K562 (cell line): ENCODE measurements around the gene CFAP20. TPM values are rescaled to one million over a fixed set of nuclear protein-coding genes. Genes with fewer than 3 reads are reported as not detected.
A peak's percentile ranks its signal among the peaks of the same experiment; 100 is the strongest.

ENCODE experiments used
- ATAC-seq: fragments of 200-7000 bp; cut with Tn5 transposase; 3 replicates; pipeline ENCODE4 v1.9.1; 2020; ENCODE audit warnings: moderate library complexity
- BruUV-seq: library from RNA; stranded (reverse); fragments of 400-500 nt; replicated peaks from 2 replicates; lab custom pipeline; 2021; lab: Mats Ljungman, UMichigan
- CTCF ChIA-PET: fragments of 300-600 bp; formaldehyde crosslinking; extraction: SDS; loops from one replicate; lab custom pipeline; 2021; ENCODE audit warnings: low intra/inter-chr PET ratio; lab: Yijun Ruan, JAX
- POLR2A ChIA-PET: fragments of 300-600, 350-650 bp; sonication (Branson Sonifier 250); formaldehyde crosslinking; extraction: SDS; loops from one replicate; lab custom pipeline; 2021; ENCODE audit warnings: antibody characterized with exemption, inconsistent platforms; lab: Yijun Ruan, JAX
- DNase-seq, 4 experiments: peaks; one replicate each; pipeline versions ENCODE4 v3.0.0 to v3.0.0-alpha.2; 2011 to 2018; ENCODE audit warnings: low spot score in 3 of 4, mixed read lengths in 3 of 4; ENCODE audit errors: extremely low read depth in 1 of 4
- FAIRE-seq: peaks from 2 replicates; lab custom pipeline; 2011; peaks lifted over from hg19 to GRCh38; lab: Jason Lieb, UNC
- H2AFZ ChIP-seq: 2 replicates; pipeline ENCODE4 v1.6.0; 2011; ENCODE audit warnings: low read depth, low read length, control low read depth, inconsistent platforms
- H3K27ac ChIP-seq: fragments of 200-600 bp; 3 replicates; pipeline ENCODE4 v1.8.0; 2011; ENCODE audit warnings: low read depth, mild to moderate bottlenecking, control low read depth, inconsistent platforms, low read length, moderate library complexity, mixed read lengths; ENCODE audit errors: extremely low read depth
- H3K27me3 ChIP-seq, 2 experiments: fragments of 300-600 bp in 1 of 2; 2 replicates in 1 of 2; 3 replicates in 1 of 2; pipeline versions ENCODE4 v1.6.0 to v1.8.0; 2011; ENCODE audit warnings: inconsistent platforms in 2 of 2, low read length in 2 of 2, mild to moderate bottlenecking in 1 of 2, mixed read lengths in 1 of 2, moderate library complexity in 1 of 2; ENCODE audit not compliant: control insufficient read depth in 2 of 2, insufficient read depth in 2 of 2
- H3K36me3 ChIP-seq: fragments of 300-600 bp; 3 replicates; pipeline ENCODE4 v1.8.0; 2011; ENCODE audit warnings: mild to moderate bottlenecking, low read length, inconsistent platforms; ENCODE audit not compliant: control insufficient read depth, insufficient read depth
- H3K4me1 ChIP-seq, 2 experiments: fragments of 200-600 bp in 1 of 2; replicated peaks in 1 of 2; 2 replicates in 1 of 2; 3 replicates in 1 of 2; pipeline versions ENCODE4 v1.5.1 to v1.8.0; 2011; ENCODE audit warnings: inconsistent platforms in 2 of 2, low read length in 2 of 2, mild to moderate bottlenecking in 1 of 2, mixed read lengths in 1 of 2, moderate library complexity in 1 of 2; ENCODE audit not compliant: control insufficient read depth in 2 of 2, insufficient read depth in 2 of 2
- H3K4me2 ChIP-seq: 2 replicates; pipeline ENCODE4 v1.6.1; 2011; ENCODE audit warnings: low read length, control low read depth, inconsistent platforms, mixed read lengths; ENCODE audit not compliant: insufficient read depth
- H3K4me3 ChIP-seq: fragments of 200-600 bp; sonication (generic), shearing (Covaris generic); 2 replicates; pipeline ENCODE4 v1.5.1; 2016; ENCODE audit warnings: control low read depth, inconsistent platforms
- H3K79me2 ChIP-seq: fragments of 200-600 bp; 3 replicates; pipeline ENCODE4 v1.8.0; 2011; ENCODE audit warnings: low read length, inconsistent platforms; ENCODE audit not compliant: control insufficient read depth, insufficient read depth
- H3K9ac ChIP-seq, 2 experiments: 2 replicates each; pipeline versions ENCODE4 v1.6.0 to v1.6.1; 2011; ENCODE audit warnings: low read depth in 2 of 2, low read length in 2 of 2, control low read depth in 1 of 2, inconsistent platforms in 1 of 2, mild to moderate bottlenecking in 1 of 2, mixed read lengths in 1 of 2; ENCODE audit not compliant: insufficient read depth in 1 of 2
- H3K9me1 ChIP-seq: one replicate; pipeline ENCODE4 v1.6.0; 2011; ENCODE audit warnings: inconsistent platforms, mild to moderate bottlenecking, low read length, moderate library complexity; ENCODE audit not compliant: control insufficient read depth, insufficient read depth
- H3K9me3 ChIP-seq: replicated peaks from 2 replicates; pipeline ENCODE4 v1.5.1; 2011; ENCODE audit warnings: low read depth, low read length, inconsistent platforms; ENCODE audit not compliant: control insufficient read depth, insufficient read depth
- H4K20me1 ChIP-seq: replicated peaks from 2 replicates; pipeline ENCODE4 v1.6.1; 2011; ENCODE audit warnings: low read length, inconsistent platforms, mixed read lengths; ENCODE audit not compliant: control insufficient read depth, insufficient read depth
- WGBS: fragments of 100-300 bp; shearing (Covaris generic); methylation state at CpG from one replicate; pipeline ENCODE4 v1.1.6; 2016; ENCODE audit warnings: low coverage, mixed read lengths; ENCODE audit not compliant: insufficient coverage; ENCODE audit errors: missing lambda C conversion rate; 5-methylcytosine and 5-hydroxymethylcytosine counted together
- in situ Hi-C: fragments of 300-500 bp; cut with MboI; formaldehyde crosslinking; loops from 4 replicates; pipeline ENCODE4 v1.15.0; 2018; ENCODE audit warnings: inconsistent platforms, mixed read lengths
- intact Hi-C: fragments of 100-400 bp; cut with micrococcal nuclease; formaldehyde crosslinking; loops from 2 replicates; pipeline ENCODE4 v1.14.2; 2022
- polyA plus RNA-seq, 8 experiments: library from polyadenylated mRNA; depleted of rRNA in 4 of 8; stranded (reverse) in 5 of 8; unstranded in 3 of 8; fragments of >200 nt; fragmentation: Nextera tagmentation in 2 of 8; fragmentation: Illumina TruSeq in 1 of 8; extraction: Ambion mirVana in 2 of 8; extraction: Trizol in 1 of 8; gene quantifications; 2 replicates each; pipeline versions ENCODE4 v1.2.1 to v1.2.3, GENCODE V29; 2011 to 2014; ENCODE audit warnings: inconsistent platforms in 1 of 8, missing spikeins in 1 of 8
- total RNA-seq, 7 experiments: library from RNA; depleted of rRNA in 6 of 7; stranded (reverse); fragments of >200 nt in 6 of 7; fragmentation: Illumina TruSeq in 2 of 7; extraction: Trizol in 2 of 7; gene quantifications; 2 replicates each; pipeline versions ENCODE4 v1.2.1 to v1.2.3, GENCODE V29; 2011 to 2021; ENCODE audit warnings: low replicate concordance in 1 of 7
- TF ChIP-seq, protein P1 (sequence below): sonication (generic); formaldehyde crosslinking; IDR thresholded peaks from 2 replicates; pipeline ENCODE4 v1.8.0; 2023; ENCODE audit warnings: mild to moderate bottlenecking, missing genetic modification reagents
- TF ChIP-seq, protein P2 (sequence below): fragments of 450-650 bp; IDR thresholded peaks from 2 replicates; pipeline ENCODE4 v1.6.1; 2016; ENCODE audit warnings: mild to moderate bottlenecking, moderate library complexity
- TF ChIP-seq, protein P3 (sequence below), 2 experiments: fragments of 450-650 bp; IDR thresholded peaks; 2 replicates each; pipeline ENCODE4 v1.6.1; 2018; ENCODE audit warnings: mild to moderate bottlenecking in 2 of 2, low read depth in 1 of 2; ENCODE audit not compliant: partially characterized antibody in 2 of 2

CFAP20 gene
- total and polyA plus RNA-seq, 9 of the 15 experiments (the other 6 are each of a cell fraction or from before 2014, with no cell fraction given), result 20.5 to 90.5 (median 75.3) TPM

DNA sequence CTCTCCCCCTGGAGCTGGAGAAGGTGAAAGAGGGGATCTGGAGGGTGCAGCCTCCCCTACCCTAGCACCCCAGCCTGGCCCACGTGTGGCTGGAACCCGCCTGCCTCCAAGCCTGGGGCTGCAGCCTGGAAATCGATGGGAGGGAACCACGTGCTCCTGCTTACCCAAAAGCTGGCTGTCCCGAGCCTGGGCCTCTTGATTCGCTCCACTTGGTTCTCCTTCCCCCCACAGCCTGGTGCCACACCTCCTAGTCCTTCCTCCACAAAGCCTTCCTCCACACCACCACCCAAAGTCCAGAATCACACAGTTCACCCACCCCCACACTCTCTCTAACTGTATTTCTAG lies 29.3 kb downstream of the CFAP20 start:
- Histone ChIP-seq H3K4me1 (peaks cover 0 to 8% of the 10 kb centered on the region in 2 experiments; a peak in 2 of 5 replicates), H3K4me3 (no peak overlapping the region), H2AFZ (0 out of 2 replicates have a peak overlapping the region, but pooled peaks have one; percentile 45), H3K9ac (peak overlapping the region in 1 of 2 experiments; percentile 60; a peak in 2 of 4 replicates), H3K27ac (no peak overlapping the region), H3K79me2 (no peaks in the 10 kb centered on the region), H4K20me1 (no peaks in the 10 kb centered on the region), H3K4me2 (no peak overlapping the region), H3K27me3 (peaks cover 0 to 6% of the 10 kb centered on the region in 2 experiments; a peak in 1 of 5 replicates), H3K9me3 (no peaks in the 10 kb centered on the region), H3K36me3 (no peaks in the 10 kb centered on the region), H3K9me1 (no peaks in the 10 kb centered on the region)
- in situ Hi-C loops (loop anchor here (10.0 kb wide), 1 partner anchor 205 kb away; no protein-coding TSS in a partner anchor), intact Hi-C loops (loop anchor here (10.0 kb wide), 1 partner anchor 525 kb away; no protein-coding TSS in a partner anchor)
- no peak for FAIRE-seq
- no TSS peak for BruUV-seq
- ChIA-PET CTCF (no interaction called here), POLR2A (interaction anchor here (0.6 to 1.5 kb wide), 4 partner anchors 9 to 627 kb away, joined by 3 to 4 read pairs (median 4); no protein-coding TSS in a partner anchor)
- DNase-seq, result no peak
- WGBS, result 14% methylated on average over 6 of the region's 6 CpGs
- no peak for ATAC-seq
- TF ChIP-seq, protein P1, sequence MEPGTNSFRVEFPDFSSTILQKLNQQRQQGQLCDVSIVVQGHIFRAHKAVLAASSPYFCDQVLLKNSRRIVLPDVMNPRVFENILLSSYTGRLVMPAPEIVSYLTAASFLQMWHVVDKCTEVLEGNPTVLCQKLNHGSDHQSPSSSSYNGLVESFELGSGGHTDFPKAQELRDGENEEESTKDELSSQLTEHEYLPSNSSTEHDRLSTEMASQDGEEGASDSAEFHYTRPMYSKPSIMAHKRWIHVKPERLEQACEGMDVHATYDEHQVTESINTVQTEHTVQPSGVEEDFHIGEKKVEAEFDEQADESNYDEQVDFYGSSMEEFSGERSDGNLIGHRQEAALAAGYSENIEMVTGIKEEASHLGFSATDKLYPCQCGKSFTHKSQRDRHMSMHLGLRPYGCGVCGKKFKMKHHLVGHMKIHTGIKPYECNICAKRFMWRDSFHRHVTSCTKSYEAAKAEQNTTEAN (CRISPR knock-in tag), result no peak
- TF ChIP-seq, protein P2, sequence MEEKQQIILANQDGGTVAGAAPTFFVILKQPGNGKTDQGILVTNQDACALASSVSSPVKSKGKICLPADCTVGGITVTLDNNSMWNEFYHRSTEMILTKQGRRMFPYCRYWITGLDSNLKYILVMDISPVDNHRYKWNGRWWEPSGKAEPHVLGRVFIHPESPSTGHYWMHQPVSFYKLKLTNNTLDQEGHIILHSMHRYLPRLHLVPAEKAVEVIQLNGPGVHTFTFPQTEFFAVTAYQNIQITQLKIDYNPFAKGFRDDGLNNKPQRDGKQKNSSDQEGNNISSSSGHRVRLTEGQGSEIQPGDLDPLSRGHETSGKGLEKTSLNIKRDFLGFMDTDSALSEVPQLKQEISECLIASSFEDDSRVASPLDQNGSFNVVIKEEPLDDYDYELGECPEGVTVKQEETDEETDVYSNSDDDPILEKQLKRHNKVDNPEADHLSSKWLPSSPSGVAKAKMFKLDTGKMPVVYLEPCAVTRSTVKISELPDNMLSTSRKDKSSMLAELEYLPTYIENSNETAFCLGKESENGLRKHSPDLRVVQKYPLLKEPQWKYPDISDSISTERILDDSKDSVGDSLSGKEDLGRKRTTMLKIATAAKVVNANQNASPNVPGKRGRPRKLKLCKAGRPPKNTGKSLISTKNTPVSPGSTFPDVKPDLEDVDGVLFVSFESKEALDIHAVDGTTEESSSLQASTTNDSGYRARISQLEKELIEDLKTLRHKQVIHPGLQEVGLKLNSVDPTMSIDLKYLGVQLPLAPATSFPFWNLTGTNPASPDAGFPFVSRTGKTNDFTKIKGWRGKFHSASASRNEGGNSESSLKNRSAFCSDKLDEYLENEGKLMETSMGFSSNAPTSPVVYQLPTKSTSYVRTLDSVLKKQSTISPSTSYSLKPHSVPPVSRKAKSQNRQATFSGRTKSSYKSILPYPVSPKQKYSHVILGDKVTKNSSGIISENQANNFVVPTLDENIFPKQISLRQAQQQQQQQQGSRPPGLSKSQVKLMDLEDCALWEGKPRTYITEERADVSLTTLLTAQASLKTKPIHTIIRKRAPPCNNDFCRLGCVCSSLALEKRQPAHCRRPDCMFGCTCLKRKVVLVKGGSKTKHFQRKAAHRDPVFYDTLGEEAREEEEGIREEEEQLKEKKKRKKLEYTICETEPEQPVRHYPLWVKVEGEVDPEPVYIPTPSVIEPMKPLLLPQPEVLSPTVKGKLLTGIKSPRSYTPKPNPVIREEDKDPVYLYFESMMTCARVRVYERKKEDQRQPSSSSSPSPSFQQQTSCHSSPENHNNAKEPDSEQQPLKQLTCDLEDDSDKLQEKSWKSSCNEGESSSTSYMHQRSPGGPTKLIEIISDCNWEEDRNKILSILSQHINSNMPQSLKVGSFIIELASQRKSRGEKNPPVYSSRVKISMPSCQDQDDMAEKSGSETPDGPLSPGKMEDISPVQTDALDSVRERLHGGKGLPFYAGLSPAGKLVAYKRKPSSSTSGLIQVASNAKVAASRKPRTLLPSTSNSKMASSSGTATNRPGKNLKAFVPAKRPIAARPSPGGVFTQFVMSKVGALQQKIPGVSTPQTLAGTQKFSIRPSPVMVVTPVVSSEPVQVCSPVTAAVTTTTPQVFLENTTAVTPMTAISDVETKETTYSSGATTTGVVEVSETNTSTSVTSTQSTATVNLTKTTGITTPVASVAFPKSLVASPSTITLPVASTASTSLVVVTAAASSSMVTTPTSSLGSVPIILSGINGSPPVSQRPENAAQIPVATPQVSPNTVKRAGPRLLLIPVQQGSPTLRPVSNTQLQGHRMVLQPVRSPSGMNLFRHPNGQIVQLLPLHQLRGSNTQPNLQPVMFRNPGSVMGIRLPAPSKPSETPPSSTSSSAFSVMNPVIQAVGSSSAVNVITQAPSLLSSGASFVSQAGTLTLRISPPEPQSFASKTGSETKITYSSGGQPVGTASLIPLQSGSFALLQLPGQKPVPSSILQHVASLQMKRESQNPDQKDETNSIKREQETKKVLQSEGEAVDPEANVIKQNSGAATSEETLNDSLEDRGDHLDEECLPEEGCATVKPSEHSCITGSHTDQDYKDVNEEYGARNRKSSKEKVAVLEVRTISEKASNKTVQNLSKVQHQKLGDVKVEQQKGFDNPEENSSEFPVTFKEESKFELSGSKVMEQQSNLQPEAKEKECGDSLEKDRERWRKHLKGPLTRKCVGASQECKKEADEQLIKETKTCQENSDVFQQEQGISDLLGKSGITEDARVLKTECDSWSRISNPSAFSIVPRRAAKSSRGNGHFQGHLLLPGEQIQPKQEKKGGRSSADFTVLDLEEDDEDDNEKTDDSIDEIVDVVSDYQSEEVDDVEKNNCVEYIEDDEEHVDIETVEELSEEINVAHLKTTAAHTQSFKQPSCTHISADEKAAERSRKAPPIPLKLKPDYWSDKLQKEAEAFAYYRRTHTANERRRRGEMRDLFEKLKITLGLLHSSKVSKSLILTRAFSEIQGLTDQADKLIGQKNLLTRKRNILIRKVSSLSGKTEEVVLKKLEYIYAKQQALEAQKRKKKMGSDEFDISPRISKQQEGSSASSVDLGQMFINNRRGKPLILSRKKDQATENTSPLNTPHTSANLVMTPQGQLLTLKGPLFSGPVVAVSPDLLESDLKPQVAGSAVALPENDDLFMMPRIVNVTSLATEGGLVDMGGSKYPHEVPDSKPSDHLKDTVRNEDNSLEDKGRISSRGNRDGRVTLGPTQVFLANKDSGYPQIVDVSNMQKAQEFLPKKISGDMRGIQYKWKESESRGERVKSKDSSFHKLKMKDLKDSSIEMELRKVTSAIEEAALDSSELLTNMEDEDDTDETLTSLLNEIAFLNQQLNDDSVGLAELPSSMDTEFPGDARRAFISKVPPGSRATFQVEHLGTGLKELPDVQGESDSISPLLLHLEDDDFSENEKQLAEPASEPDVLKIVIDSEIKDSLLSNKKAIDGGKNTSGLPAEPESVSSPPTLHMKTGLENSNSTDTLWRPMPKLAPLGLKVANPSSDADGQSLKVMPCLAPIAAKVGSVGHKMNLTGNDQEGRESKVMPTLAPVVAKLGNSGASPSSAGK, result 0 out of 2 replicates have a peak, but pooled peaks have one; percentile 15
- TF ChIP-seq, protein P3, sequence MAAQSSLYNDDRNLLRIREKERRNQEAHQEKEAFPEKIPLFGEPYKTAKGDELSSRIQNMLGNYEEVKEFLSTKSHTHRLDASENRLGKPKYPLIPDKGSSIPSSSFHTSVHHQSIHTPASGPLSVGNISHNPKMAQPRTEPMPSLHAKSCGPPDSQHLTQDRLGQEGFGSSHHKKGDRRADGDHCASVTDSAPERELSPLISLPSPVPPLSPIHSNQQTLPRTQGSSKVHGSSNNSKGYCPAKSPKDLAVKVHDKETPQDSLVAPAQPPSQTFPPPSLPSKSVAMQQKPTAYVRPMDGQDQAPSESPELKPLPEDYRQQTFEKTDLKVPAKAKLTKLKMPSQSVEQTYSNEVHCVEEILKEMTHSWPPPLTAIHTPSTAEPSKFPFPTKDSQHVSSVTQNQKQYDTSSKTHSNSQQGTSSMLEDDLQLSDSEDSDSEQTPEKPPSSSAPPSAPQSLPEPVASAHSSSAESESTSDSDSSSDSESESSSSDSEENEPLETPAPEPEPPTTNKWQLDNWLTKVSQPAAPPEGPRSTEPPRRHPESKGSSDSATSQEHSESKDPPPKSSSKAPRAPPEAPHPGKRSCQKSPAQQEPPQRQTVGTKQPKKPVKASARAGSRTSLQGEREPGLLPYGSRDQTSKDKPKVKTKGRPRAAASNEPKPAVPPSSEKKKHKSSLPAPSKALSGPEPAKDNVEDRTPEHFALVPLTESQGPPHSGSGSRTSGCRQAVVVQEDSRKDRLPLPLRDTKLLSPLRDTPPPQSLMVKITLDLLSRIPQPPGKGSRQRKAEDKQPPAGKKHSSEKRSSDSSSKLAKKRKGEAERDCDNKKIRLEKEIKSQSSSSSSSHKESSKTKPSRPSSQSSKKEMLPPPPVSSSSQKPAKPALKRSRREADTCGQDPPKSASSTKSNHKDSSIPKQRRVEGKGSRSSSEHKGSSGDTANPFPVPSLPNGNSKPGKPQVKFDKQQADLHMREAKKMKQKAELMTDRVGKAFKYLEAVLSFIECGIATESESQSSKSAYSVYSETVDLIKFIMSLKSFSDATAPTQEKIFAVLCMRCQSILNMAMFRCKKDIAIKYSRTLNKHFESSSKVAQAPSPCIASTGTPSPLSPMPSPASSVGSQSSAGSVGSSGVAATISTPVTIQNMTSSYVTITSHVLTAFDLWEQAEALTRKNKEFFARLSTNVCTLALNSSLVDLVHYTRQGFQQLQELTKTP (IDR thresholded peaks at IDR 0.05; ENCODE audit: low read depth in 1 of 2, partially characterized antibody in 2 of 2), result no peak
